ENCODE data around the gene FLAD1.
"Not testable (repeated sequence)": the region's sequence is repeated elsewhere in the genome, so short reads cannot be mapped to it uniquely, and the experiment has no call there.

FLAD1 gene

GRCh38 chr1:154969860-154970452 is 13.2 kb upstream of the FLAD1 start:
- DNase-seq (ENCODE audit: low read depth), result no peak

DNA sequence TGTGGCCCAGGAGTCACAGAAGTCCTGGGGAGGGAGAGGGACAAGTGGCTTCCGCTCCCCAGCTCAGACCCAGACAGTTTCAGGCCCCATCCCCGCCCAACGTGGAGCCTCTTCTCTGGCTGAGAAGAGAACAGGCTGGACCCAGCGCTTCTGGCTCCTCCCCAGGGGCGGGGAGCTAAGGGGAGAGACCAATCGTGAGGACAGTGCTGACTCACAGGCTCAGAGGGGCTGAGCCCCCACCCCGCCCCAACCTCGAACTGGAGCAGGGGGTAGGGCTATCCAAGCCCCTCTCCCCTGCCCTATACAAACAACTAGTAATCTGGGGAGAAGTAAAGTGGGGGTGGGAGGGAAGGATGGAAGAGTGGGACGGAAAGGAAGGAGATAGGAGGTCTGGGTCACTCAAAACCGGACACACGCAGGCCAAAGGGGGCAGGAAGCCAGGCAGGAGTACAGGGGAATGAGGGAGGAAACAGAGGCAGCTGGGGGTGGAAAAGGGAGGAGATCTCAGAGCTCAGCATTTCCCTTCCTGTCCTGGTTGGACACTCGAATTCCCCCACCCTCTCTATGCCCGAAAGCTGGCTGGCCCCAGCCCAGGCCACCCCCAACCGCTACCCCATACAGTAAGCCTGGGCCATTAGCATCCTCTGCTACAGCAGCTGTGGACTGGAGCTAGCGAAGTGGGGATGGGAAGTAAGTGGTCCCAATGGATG is 12.4 kb upstream of the FLAD1 start, which contains the start of gene SHC1:
TSS of gene SHC1 (minus strand) at position 117 of the 710 bp plus-strand sequence. CDS start 221 bp downstream, outside the sequence.
- DNase-seq (ENCODE audit: low read depth), result peak; percentile 98

GRCh38 chr1:154971341-154971998 is 11.7 kb upstream of the FLAD1 start:
- DNase-seq (ENCODE audit: low read depth), result no peak

- DNase-seq (ENCODE audit: low read depth), result no peak
Measured at GRCh38 chr1:154972213-154972516, 11.0 kb upstream of the FLAD1 start.

DNA sequence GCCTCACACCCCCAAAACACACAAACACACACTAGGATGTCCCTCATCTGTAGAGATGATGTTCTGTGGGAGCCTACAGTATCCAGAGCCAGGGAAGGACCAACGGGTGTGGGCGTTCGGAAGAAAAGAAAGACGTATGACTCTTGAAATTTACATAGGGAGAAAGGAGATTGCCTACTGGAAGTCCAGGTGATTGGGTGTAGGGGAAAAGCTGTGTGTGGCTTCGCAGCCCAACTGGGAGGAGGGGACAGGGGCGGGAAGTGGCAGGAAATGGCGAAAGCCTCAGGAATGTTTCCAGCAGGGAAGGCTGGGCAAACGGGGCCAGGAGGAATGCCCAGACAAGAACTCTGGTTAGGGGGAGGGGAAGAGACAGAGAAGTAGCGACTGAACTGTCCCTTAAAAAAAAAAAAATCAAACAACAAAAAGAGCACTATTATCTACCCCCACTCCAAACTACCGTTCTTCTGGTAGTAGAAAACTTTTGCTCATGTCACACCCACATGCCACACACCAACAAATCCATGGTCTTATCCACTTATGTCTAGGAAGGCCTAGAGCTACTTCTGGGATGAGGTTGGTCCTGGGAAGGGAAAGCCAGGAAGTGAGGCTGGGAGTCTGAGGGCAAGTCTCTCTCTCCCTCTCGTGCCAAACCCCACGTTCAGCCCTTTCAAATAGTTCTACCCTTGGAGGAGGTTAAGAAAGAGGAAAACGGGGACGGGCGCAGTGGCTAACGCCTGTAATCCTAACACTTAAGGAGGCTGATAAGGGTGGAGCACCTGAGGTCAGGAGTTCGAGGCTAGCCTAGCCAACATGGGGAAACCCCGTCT is 10.4 kb upstream of the FLAD1 start:
- peak; percentile 99 for DNase-seq (ENCODE audit: low read depth)

DNA sequence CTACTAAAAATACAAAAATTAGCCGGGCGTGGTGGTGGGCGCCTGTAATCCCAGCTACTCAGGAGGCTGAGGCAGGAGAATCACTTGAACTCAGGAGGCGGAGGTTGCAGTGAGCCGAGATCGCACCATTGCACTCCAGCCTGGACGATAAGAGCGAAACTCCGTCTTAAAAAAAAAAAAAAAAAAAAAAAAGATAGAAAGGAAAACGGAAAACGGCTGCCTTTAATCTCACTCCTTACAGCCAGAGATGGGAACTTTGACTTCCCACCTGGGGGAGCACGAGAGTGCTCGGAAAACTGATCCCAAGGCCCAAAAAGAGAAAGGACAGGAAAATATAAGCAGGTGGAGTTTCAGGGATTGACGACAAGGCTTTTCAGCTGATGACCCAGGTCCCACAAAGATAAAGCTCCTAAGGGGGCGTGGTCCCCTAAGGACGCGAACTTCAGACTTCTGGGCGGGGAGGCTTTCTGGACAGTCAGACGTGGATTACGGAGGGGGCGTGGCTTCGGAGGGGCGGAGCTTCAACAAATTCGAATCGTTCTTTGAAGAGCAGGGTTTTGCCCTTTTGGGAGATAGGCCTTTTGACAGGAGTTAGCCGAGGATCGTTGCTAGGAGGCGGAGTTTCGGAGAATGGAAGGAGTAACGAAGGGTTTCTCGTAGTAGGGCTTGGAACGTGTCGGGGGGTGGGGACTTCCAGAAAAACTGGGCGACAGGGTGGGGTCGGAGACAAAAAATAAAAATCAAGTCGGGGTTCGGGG is 9.6 kb upstream of the FLAD1 start:
- DNase-seq (ENCODE audit: low read depth), result peak; percentile 99

DNA sequence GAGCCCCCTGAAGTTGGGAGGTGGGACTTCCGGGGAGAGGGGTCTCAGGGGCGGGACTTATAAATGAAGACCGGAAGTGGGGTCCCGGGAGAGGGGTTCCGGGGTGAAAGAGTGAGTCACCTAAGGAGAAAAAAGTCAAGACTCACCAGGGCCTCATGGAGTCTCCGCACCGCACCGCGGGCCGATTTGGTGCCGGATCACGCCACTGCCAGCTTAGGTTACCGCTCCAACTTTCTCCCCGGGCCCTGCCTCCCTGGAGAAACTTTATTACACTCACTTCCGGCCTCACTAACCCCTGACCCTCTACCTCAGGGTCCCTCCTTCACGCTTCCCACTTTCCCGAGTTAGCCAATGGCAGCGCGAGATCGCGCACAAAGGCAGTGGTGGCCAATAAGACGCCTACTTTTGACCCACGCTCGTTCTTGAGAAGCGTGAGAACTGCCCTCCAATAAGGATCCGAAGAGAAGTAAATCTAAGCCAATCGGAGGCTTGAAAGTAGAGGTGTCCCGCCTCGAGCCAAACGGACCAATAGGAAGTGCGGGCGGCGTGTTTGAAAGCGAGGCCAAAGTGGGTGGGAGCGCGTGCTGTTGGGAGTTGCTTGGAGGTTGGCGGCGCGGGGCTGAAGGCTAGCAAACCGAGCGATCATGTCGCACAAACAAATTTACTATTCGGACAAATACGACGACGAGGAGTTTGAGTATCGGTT is 8.9 kb upstream of the FLAD1 start, which contains the start of gene CKS1B:
TSS of gene CKS1B (plus strand) at position 580 of the 706 bp plus-strand sequence. CDS start at position 645, 65 bp downstream.
- DNase-seq (ENCODE audit: low read depth), result peak; percentile 100

DNA sequence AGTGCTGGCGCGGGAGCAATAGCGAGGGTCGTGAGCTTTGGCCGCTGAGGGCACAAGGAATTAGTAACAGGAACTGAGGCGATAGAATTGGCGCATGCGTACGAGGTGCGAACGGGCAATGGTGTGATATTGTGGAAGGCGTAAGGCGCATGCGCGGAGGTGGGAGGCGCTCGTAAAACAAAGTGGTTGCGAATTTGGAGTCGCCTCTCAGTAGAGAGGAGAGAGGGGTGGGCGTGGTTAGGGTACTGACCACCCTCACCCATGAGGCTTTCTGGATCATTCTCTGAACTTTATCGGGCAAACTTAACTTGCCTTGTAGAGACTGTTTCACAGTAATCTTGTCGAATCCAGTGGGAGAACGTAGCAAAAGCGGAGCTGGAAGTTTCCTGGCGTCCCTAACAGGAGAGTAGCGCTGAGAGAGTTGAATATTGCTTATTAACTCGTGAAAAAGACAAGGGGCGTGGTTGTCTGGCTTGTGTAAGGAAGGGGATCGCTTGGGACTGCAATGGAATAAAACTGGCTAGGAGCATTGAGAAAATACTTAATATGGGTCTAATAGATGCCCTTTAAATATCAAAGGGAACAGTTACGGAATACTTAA is 8.2 kb upstream of the FLAD1 start:
- peak; percentile 97 for DNase-seq (ENCODE audit: low read depth)

- peak; percentile 72 for DNase-seq (ENCODE audit: low read depth)
Measured at GRCh38 chr1:154975409-154976059, 7.6 kb upstream of the FLAD1 start.

- not testable (repeated sequence) for DNase-seq (ENCODE audit: low read depth)
Measured at GRCh38 chr1:154977762-154978161, 5.4 kb upstream of the FLAD1 start.

GRCh38 chr1:154978360-154978759 is 4.8 kb upstream of the FLAD1 start:
- no peak for DNase-seq (ENCODE audit: low read depth)

DNA sequence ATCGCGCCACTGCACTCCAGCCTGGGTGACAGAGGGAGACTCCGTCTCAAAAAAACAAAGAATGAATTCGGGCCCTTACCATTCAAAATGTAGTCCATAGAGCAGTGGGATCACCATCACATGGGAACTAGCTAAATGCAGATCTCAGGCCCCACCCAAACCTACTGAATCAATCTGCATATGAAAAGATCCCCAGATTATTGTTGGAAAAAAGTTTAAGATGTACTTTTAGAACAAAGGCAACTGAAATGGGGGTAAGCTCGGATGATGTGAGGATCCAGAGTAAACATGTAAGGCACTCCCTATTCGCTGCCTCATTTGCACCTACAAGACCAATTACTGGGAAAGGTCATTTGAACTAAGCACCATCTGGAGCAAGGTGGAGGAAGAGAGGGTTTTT is 803 bp upstream of the FLAD1 start:
- no peak for DNase-seq (ENCODE audit: low read depth)

DNA sequence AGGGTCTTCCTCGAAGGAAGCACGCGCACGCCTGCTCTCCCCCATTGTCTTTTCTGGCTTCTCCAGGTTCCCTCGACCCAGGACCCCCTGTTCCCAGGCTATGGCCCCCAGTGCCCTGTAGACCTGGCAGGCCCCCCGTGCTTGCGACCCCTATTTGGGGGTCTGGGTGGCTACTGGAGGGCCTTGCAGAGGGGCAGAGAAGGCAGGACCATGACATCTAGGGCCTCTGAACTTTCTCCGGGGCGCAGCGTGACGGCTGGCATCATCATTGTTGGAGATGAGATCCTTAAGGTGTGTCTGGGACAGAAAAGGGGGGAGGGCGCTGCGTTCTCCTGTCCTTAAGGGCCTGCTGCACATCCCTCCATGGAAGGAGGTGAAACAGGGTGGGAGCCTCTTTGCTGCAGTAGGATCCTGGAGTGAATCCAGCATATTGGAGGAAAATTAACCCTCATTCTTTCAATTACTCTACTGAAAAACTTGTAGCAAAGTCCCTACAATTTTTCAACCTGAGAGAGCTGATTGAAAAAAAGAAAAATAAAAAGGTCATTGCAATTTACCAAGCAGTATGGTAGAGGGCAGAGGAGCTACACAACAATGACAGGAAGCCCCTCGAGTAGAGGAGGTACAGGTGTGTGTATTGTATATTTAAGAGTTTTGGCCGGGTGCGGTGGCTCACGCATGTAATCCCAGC is 777 bp downstream of the FLAD1 start:
- DNase-seq (ENCODE audit: low read depth), result no peak

DNA sequence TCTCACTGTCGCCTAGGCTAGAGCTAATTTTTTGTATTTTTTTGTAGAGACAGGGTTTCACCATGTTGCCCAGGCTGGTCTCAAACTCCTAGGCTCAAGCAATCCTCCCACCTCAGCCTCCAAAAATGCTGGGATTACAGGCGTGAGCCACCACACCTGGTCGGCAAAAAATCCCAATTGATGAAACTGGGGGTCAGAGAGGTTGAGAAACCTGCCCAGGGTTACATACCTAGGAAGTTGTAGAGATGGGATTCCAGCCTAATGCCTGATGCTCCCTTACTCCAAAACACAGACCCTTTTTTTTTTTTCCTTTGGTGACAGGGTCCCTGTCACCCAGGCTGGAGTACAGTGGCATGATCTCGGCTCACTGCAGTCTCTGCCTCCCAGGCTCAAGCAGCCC is 3.6 kb downstream of the FLAD1 start:
- DNase-seq (ENCODE audit: low read depth), result not testable (repeated sequence)

DNA sequence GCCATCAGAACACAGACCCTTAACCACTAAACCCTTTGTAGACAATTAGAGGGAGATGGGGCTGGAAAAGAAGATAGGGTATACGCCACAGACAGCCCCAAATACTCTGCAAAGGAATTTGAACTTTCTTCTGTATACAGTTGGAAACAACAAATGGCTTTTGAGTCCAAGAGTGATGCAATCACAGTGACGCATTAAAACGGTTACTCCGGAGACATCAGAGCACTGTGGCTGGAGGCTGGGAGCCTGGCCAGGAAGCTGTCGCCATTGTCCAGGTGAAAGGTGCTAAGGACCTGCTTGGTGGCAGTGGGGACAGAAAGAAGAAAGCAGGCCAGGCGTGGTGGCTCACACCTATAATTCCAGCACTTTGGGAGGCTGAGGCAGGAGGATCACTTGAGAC is 4.2 kb downstream of the FLAD1 start:
- no peak for DNase-seq (ENCODE audit: low read depth)

- no peak for DNase-seq (ENCODE audit: low read depth)
Measured at GRCh38 chr1:154988058-154988954, 5.2 kb downstream of the FLAD1 start.

GRCh38 chr1:154989195-154989860 is 6.2 kb downstream of the FLAD1 start:
- DNase-seq (ENCODE audit: low read depth), result no peak

GRCh38 chr1:154990276-154990675 is 7.1 kb downstream of the FLAD1 start:
- DNase-seq (ENCODE audit: low read depth), result no peak

All from EH (cell line).